GM21367 (cell line): ENCODE results near the gene TIGD3.
"Not testable (repeated sequence)": the region's sequence is repeated elsewhere in the genome, so short reads cannot be mapped to it uniquely, and the experiment has no call there.

Source experiments
- ATAC-seq: cut with Tn5 transposase; IDR thresholded peaks from one replicate; pipeline ENCODE4 v1.9.1; 2021; ENCODE audit not compliant: unreplicated experiment

Gene TIGD3

GRCh38 chr11:65323813-65324212 is 30.7 kb upstream of the TIGD3 start:
- no peak for ATAC-seq

GRCh38 chr11:65325435-65325834 is 29.1 kb upstream of the TIGD3 start:
- ATAC-seq: no peak

- no peak for ATAC-seq
These were observed 27.5 kb upstream of the TIGD3 start for GRCh38 chr11:65327021-65327420.

- no peak for ATAC-seq
These were observed 25.1 kb upstream of the TIGD3 start for GRCh38 chr11:65329478-65329877.

- no peak for ATAC-seq
These were observed 24.6 kb upstream of the TIGD3 start for GRCh38 chr11:65329944-65330403.

GRCh38 chr11:65330544-65330943 is 24.0 kb upstream of the TIGD3 start:
- ATAC-seq: no peak

- ATAC-seq: not testable (repeated sequence)
These were observed 22.0 kb upstream of the TIGD3 start for GRCh38 chr11:65332591-65332990.

- no peak for ATAC-seq
These were observed 19.8 kb upstream of the TIGD3 start for GRCh38 chr11:65334696-65335295.

GRCh38 chr11:65338676-65339075 is 15.9 kb upstream of the TIGD3 start:
- ATAC-seq: no peak

- no peak for ATAC-seq
These were observed 14.3 kb upstream of the TIGD3 start for GRCh38 chr11:65340226-65340625.

GRCh38 chr11:65341856-65342255 is 12.7 kb upstream of the TIGD3 start:
- ATAC-seq: no peak

GRCh38 chr11:65351511-65351910 is 3.0 kb upstream of the TIGD3 start:
- no peak for ATAC-seq

GRCh38 chr11:65352783-65353182 is 1.8 kb upstream of the TIGD3 start:
- no peak for ATAC-seq

GRCh38 chr11:65353376-65353775 is 1.2 kb upstream of the TIGD3 start:
- no peak for ATAC-seq

- no peak for ATAC-seq
These were observed 669 bp upstream of the TIGD3 start for GRCh38 chr11:65353900-65354264.

- ATAC-seq: peak; percentile 15
These were observed 643 bp downstream of the TIGD3 start for GRCh38 chr11:65355013-65355775.

GRCh38 chr11:65355776-65356393 is 1.3 kb downstream of the TIGD3 start:
- ATAC-seq: no peak

GRCh38 chr11:65356394-65356972 is 1.9 kb downstream of the TIGD3 start:
- ATAC-seq: no peak

GRCh38 chr11:65357856-65358356 is 3.4 kb downstream of the TIGD3 start:
- ATAC-seq: no peak

- no peak for ATAC-seq
These were observed 7.9 kb downstream of the TIGD3 start for GRCh38 chr11:65362320-65362931.

- ATAC-seq: no peak
These were observed 8.4 kb downstream of the TIGD3 start for GRCh38 chr11:65362966-65363365.
